ENCODE measurements around the gene ZNF750.

ZNF750 gene

DNA sequence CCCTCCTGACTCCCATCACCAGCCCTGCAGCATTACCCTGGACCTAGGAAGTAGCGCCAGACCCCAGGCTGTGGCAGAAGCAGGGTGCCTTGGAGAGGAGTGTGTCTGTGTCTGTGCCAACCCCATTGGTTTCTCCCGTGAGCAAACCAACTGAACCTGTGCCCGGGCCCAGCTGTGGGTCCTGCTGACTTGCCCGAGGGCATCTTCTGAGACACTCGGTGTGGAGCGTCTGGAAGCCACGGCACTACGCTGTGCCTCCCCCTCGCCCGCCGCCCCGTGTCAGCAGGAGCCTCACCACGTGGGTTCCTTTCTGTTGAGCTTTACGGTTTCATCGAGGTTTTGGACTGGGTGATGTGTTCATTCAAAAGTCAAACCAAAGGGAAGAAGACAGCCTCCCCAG lies 27.8 kb downstream of the ZNF750 start:
- no peaks in the 10 kb centered on the region for H3K4me1 ChIP-seq (ENCODE audit: insufficient read depth, poor library complexity, severe bottlenecking)
- H3K36me3 ChIP-seq (ENCODE audit: low read depth): peaks cover 42% of the 10 kb centered on the region
- TF ChIP-seq, protein P1, sequence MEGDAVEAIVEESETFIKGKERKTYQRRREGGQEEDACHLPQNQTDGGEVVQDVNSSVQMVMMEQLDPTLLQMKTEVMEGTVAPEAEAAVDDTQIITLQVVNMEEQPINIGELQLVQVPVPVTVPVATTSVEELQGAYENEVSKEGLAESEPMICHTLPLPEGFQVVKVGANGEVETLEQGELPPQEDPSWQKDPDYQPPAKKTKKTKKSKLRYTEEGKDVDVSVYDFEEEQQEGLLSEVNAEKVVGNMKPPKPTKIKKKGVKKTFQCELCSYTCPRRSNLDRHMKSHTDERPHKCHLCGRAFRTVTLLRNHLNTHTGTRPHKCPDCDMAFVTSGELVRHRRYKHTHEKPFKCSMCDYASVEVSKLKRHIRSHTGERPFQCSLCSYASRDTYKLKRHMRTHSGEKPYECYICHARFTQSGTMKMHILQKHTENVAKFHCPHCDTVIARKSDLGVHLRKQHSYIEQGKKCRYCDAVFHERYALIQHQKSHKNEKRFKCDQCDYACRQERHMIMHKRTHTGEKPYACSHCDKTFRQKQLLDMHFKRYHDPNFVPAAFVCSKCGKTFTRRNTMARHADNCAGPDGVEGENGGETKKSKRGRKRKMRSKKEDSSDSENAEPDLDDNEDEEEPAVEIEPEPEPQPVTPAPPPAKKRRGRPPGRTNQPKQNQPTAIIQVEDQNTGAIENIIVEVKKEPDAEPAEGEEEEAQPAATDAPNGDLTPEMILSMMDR (IDR thresholded peaks at IDR 0.05; ENCODE audit: poor library complexity, severe bottlenecking): no peak
- no peak overlapping the region for H3K4me3 ChIP-seq (ENCODE audit: severe bottlenecking)
- H3K27me3 ChIP-seq (ENCODE audit: insufficient read depth, poor library complexity, severe bottlenecking): no peaks in the 10 kb centered on the region
- ATAC-seq (ENCODE audit: low read depth) (no peak), DNase-seq (ENCODE audit: low spot score) (no peak)
- H3K9me3 ChIP-seq (ENCODE audit: severe bottlenecking): no peaks in the 10 kb centered on the region
- H3K27ac ChIP-seq (ENCODE audit: poor library complexity, severe bottlenecking): no peak overlapping the region

DNA sequence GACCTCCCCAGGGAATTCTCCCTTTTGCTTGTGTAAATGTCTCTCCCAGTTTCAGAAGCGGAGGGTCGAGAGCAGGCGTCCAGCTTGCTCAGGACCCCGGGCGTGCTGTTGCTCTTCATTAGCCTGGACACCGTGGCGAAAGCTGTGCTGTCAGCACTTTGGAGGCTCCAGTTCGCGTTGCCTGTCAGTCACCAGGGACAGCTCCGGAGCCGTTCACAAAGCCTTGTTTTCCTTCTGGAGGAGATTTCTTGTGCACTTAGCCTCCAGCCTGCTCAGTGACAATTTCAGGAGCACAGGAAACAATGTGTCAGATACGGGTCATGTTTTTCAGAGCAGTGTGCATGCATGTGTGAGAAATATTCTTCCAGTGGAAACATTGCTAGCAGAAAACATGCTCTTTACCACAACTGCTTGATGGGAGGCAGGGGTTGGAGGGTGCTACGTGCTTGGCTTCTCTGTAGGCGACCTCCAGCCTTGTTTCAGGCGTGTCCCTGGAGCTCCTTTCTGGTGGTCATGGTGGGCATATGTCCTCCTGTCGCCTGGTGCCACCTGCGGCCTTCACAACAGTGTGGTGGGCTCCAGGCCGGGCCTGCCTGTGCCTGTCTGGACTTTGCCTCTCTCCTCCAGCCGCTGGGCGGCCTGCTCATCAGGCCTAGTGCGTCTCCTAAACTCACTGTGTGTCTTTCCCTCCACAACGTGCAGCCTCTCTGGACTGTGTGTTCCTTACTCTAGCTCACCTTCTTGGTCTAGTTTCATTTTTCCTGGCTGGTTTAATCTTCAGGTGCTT lies 29.0 kb downstream of the ZNF750 start:
- Histone ChIP-seq H3K27me3 (ENCODE audit: insufficient read depth, poor library complexity, severe bottlenecking) (no peaks in the 10 kb centered on the region), H3K4me1 (ENCODE audit: insufficient read depth, poor library complexity, severe bottlenecking) (no peaks in the 10 kb centered on the region), H3K36me3 (ENCODE audit: low read depth) (peaks cover 34% of the 10 kb centered on the region), H3K9me3 (ENCODE audit: severe bottlenecking) (no peaks in the 10 kb centered on the region), H3K4me3 (ENCODE audit: severe bottlenecking) (no peak overlapping the region), H3K27ac (ENCODE audit: poor library complexity, severe bottlenecking) (no peak overlapping the region)
- TF ChIP-seq, protein P1 (IDR thresholded peaks at IDR 0.05; ENCODE audit: poor library complexity, severe bottlenecking): no peak
- ATAC-seq (ENCODE audit: low read depth) (no peak), DNase-seq (ENCODE audit: low spot score) (no peak)

DNA sequence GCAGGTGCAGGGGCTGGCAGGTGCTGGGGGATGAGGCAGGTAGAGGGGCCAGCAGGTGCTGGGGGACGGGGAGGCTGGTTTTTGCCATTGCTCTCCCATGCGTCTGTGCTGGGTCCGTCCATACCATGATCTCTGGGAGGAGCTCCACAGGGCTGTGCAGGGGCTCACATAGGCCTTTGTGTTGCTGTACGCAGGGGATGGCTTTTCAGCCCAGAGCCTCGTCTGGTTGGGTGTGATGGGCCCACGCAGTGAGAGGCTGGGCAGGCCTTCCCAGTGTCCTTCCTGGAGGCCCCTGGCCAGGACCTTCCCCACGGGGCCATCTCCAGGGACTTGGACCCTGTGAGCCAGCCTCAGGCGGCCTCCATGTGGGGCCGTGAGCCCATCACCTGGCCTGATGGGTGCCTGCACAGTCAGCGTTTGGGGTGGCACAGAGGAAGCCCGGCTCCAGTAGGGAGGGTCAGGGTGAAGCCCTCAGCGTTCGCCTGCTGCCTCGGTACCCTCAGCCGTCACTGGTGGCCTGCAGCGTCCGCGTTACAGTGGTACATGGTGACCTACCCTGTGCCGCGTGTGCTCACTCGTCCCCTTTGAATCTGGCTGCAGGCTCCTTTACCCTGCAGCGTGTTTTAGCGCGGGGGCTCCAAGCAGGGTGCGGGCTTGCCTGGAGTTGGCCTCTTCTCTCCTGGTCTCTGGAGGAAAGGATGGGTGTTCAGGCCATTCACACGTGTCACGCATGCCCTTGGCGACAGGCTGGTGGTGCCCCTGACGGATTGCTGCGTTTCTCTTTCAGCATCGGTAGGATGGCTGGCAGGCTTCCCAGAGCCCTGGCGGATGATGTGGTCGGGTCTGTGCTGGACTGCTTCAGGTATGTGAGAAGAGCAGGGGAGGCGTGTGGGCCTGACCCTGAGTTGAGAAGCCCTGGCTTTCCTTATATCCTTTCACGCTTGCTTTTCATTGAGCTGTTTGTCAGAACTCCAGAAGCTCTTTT lies 30.6 kb downstream of the ZNF750 start:
- DNase-seq (ENCODE audit: low spot score): no peak
- Histone ChIP-seq H3K27ac (ENCODE audit: poor library complexity, severe bottlenecking) (no peak overlapping the region), H3K36me3 (ENCODE audit: low read depth) (peaks cover 30% of the 10 kb centered on the region), H3K9me3 (ENCODE audit: severe bottlenecking) (no peaks in the 10 kb centered on the region), H3K27me3 (ENCODE audit: insufficient read depth, poor library complexity, severe bottlenecking) (no peaks in the 10 kb centered on the region), H3K4me3 (ENCODE audit: severe bottlenecking) (no peak overlapping the region), H3K4me1 (ENCODE audit: insufficient read depth, poor library complexity, severe bottlenecking) (no peaks in the 10 kb centered on the region)
- no peak for ATAC-seq (ENCODE audit: low read depth)
- TF ChIP-seq, protein P1 (IDR thresholded peaks at IDR 0.05; ENCODE audit: poor library complexity, severe bottlenecking): no peak

DNA sequence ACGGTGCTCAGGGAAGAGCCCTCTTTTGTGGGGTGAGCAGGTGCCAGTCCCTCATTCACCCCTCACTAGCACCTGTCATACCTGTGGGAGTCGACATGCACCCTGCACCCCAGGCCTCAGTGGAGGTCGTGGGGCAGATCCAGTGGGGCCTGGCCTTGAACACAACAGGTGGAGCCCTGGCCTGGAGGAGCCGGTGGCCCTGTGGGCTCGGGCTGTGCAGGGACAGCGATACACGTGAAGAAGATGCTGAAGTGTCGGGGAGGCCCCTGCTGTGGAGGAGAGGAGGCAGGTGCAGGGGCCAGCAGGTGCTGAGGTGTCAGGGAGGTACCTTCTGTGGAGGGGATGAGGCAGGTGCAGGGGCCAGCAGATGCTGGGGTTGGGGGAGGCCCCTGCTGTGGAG lies 31.8 kb downstream of the ZNF750 start:
- Histone ChIP-seq H3K27me3 (ENCODE audit: insufficient read depth, poor library complexity, severe bottlenecking) (no peaks in the 10 kb centered on the region), H3K4me1 (ENCODE audit: insufficient read depth, poor library complexity, severe bottlenecking) (no peaks in the 10 kb centered on the region), H3K36me3 (ENCODE audit: low read depth) (peaks cover 23% of the 10 kb centered on the region), H3K27ac (ENCODE audit: poor library complexity, severe bottlenecking) (no peak overlapping the region), H3K4me3 (ENCODE audit: severe bottlenecking) (no peak overlapping the region), H3K9me3 (ENCODE audit: severe bottlenecking) (no peaks in the 10 kb centered on the region)
- DNase-seq (ENCODE audit: low spot score): no peak
- no peak for ATAC-seq (ENCODE audit: low read depth)
- TF ChIP-seq, protein P1 (IDR thresholded peaks at IDR 0.05; ENCODE audit: poor library complexity, severe bottlenecking): no peak

Data from RWPE2 (cell line).